ENCODE results near the gene MYOZ3. TPM values are rescaled to one million over a fixed set of nuclear protein-coding genes. Genes with fewer than 3 reads are reported as not detected.

Gene MYOZ3
- total RNA-seq, 2 donors from 2014 or later, result 2.0 to 3.5 TPM

DNA sequence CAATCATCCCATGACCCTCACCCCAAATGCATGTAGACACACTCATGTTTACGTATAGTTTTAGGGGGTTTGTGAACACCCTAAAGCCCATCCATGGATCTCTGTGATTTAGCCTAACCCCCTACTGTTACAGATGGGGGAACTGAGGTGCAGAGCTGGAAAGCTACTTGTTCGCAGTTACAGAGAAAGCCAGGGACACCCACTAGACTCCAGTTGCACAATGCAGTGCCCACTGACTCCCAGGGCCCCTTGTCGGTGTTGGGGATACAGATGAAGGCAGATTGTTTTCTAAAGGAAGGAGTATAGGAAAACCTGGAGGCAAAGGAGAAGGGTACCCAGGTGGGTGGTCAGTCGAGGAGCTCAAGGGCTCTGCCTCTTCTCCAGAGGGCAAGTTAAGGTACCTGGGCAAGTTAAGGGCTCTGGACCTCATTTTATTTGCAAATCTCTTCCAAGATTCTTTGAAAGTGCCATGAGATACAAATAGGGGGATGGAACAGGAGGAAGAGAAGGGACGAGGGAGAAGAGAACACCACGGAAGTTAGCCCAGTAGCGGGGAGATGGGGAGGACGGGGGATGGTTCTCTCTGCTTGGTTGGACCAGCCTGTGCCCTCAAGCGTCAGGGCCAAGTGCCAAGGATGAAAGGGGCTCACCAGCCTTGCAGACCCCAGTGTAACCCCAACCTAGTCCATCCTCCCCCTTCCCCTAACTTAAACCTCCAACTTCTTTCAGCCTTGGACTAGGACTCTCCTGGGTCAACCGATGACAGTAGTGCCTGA lies 958 bp downstream of the MYOZ3 start:
- Histone ChIP-seq H3K27me3 (no peaks in the 10 kb centered on the region), H3K36me3 (no peaks in the 10 kb centered on the region), H3K4me1 (peaks cover 0 to 36% of the 10 kb centered on the region in 2 donors), H3K9me3 (no peaks in the 10 kb centered on the region), H3K4me3 (no peak overlapping the region), H3K27ac (no peak overlapping the region)
- TF ChIP-seq, protein P1, sequence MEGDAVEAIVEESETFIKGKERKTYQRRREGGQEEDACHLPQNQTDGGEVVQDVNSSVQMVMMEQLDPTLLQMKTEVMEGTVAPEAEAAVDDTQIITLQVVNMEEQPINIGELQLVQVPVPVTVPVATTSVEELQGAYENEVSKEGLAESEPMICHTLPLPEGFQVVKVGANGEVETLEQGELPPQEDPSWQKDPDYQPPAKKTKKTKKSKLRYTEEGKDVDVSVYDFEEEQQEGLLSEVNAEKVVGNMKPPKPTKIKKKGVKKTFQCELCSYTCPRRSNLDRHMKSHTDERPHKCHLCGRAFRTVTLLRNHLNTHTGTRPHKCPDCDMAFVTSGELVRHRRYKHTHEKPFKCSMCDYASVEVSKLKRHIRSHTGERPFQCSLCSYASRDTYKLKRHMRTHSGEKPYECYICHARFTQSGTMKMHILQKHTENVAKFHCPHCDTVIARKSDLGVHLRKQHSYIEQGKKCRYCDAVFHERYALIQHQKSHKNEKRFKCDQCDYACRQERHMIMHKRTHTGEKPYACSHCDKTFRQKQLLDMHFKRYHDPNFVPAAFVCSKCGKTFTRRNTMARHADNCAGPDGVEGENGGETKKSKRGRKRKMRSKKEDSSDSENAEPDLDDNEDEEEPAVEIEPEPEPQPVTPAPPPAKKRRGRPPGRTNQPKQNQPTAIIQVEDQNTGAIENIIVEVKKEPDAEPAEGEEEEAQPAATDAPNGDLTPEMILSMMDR (IDR thresholded peaks at IDR 0.05), result no peak
- peak; percentile 34 for DNase-seq (ENCODE audit: low spot score)

- TF ChIP-seq, protein P1 (IDR thresholded peaks at IDR 0.05), result no peak
- Histone ChIP-seq H3K36me3 (no peaks in the 10 kb centered on the region), H3K9me3 (no peaks in the 10 kb centered on the region), H3K27ac (no peak overlapping the region), H3K4me1 (peaks cover 0 to 27% of the 10 kb centered on the region in 2 donors), H3K27me3 (no peaks in the 10 kb centered on the region), H3K4me3 (no peak overlapping the region)
- DNase-seq (ENCODE audit: low spot score), result peak; percentile 44
Measured at GRCh38 chr5:150662731-150663516, 1.9 kb downstream of the MYOZ3 start.

DNA sequence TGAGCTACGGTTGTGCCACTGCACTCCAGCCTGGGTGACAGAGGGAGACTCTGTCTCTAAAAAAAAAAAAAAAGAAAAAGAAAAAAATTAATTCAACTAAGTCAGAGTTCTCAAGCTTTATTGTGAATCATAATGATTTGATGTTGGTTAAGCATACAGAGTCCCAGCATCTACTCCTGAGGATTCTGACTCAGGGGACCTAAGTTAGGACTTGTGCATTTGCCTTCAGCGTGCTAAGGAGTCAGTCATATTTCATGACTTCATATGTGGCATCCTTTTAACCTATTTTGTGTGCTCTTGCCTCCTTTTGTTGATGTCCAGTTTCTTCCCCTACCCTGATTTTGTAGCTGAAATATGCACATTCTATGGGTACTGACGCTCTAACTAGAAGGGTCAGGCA lies 2.9 kb downstream of the MYOZ3 start:
- no peak for DNase-seq (ENCODE audit: low spot score)
- H3K9me3 ChIP-seq, result no peaks in the 10 kb centered on the region
- no peaks in the 10 kb centered on the region for H3K27me3 ChIP-seq
- H3K4me1 ChIP-seq, result peaks cover 0 to 17% of the 10 kb centered on the region in 2 donors
- TF ChIP-seq, protein P1 (IDR thresholded peaks at IDR 0.05), result no peak
- H3K27ac ChIP-seq, result no peak overlapping the region
- no peak overlapping the region for H3K4me3 ChIP-seq
- H3K36me3 ChIP-seq, result no peaks in the 10 kb centered on the region

GRCh38 chr5:150665044-150665443 lies 4.0 kb downstream of the MYOZ3 start:
- Histone ChIP-seq H3K27me3 (no peaks in the 10 kb centered on the region), H3K4me1 (peaks cover 0 to 6% of the 10 kb centered on the region in 2 donors), H3K4me3 (no peak overlapping the region), H3K9me3 (no peaks in the 10 kb centered on the region), H3K27ac (no peak overlapping the region), H3K36me3 (no peaks in the 10 kb centered on the region)
- TF ChIP-seq, protein P1 (IDR thresholded peaks at IDR 0.05), result no peak
- peak; percentile 56 for DNase-seq (ENCODE audit: low spot score)

GRCh38 chr5:150670275-150670947 lies 9.4 kb downstream of the MYOZ3 start:
- DNase-seq (ENCODE audit: low spot score), result peak; percentile 50
- Histone ChIP-seq H3K36me3 (no peaks in the 10 kb centered on the region), H3K27ac (no peak overlapping the region), H3K4me1 (peaks cover 0 to 37% of the 10 kb centered on the region in 2 donors), H3K4me3 (no peak overlapping the region), H3K27me3 (no peaks in the 10 kb centered on the region), H3K9me3 (no peaks in the 10 kb centered on the region)
- TF ChIP-seq, protein P1 (IDR thresholded peaks at IDR 0.05), result no peak

All from right atrium auricular region (tissue), 2 donors.